WTC11 (cell line): ENCODE data around the gene KCNE4.

Source experiments
- ESRRA ChIP-seq: sonication (generic); formaldehyde crosslinking; IDR thresholded peaks from 2 replicates; pipeline ENCODE4 v1.8.1; 2022; ENCODE audit warnings: mild to moderate bottlenecking, missing genetic modification reagents, borderline replicate concordance
- FOXJ3 ChIP-seq: sonication (generic); formaldehyde crosslinking; IDR thresholded peaks from 2 replicates; pipeline ENCODE4 v1.9.0; 2021; ENCODE audit warnings: missing genetic modification reagents, mild to moderate bottlenecking, borderline replicate concordance
- GABPB1 ChIP-seq: sonication (generic); formaldehyde crosslinking; IDR thresholded peaks from 2 replicates; pipeline ENCODE4 v1.8.1; 2023; ENCODE audit warnings: mild to moderate bottlenecking, missing genetic modification reagents
- NR1H2 ChIP-seq: sonication (generic); formaldehyde crosslinking; IDR thresholded peaks from 2 replicates; pipeline ENCODE4 v1.9.0; 2021; ENCODE audit warnings: mild to moderate bottlenecking, moderate library complexity, missing genetic modification reagents
- RORB ChIP-seq: fragments of 250-450 bp; sonication (Bioruptor Pico); IDR thresholded peaks from 2 replicates; pipeline ENCODE4 v1.9.0; 2021; ENCODE audit warnings: mild to moderate bottlenecking
- SMAD4 ChIP-seq: sonication (generic); formaldehyde crosslinking; IDR thresholded peaks from 2 replicates; pipeline ENCODE4 v1.8.0; 2022; ENCODE audit warnings: mild to moderate bottlenecking, missing genetic modification reagents
- TEAD4 ChIP-seq: sonication (generic); formaldehyde crosslinking; IDR thresholded peaks from 2 replicates; pipeline ENCODE4 v1.8.0; 2022; ENCODE audit warnings: mild to moderate bottlenecking, missing genetic modification reagents
- ZBTB21 ChIP-seq: sonication (generic); formaldehyde crosslinking; IDR thresholded peaks from 2 replicates; pipeline ENCODE4 v1.8.1; 2023; ENCODE audit warnings: mild to moderate bottlenecking, missing genetic modification reagents, borderline replicate concordance
- ZNF317 ChIP-seq: sonication (generic); formaldehyde crosslinking; IDR thresholded peaks from 2 replicates; pipeline ENCODE4 v1.8.1; 2023; ENCODE audit warnings: low read depth, mild to moderate bottlenecking, moderate library complexity, missing genetic modification reagents, borderline replicate concordance
- TF ChIP-seq, protein P1 (sequence below): fragments of 200-600 bp; IDR thresholded peaks from 2 replicates; pipeline ENCODE4 v1.8.0; 2022; ENCODE audit warnings: antibody characterized with exemption
- TF ChIP-seq, protein P2 (sequence below): sonication (generic); formaldehyde crosslinking; IDR thresholded peaks from 2 replicates; pipeline ENCODE4 v1.8.0; 2022; ENCODE audit warnings: mild to moderate bottlenecking, missing genetic modification reagents
- TF ChIP-seq, protein P3 (sequence below): sonication (generic); formaldehyde crosslinking; IDR thresholded peaks from 2 replicates; pipeline ENCODE4 v1.8.1; 2023; ENCODE audit warnings: mild to moderate bottlenecking, missing genetic modification reagents, moderate library complexity

DNA sequence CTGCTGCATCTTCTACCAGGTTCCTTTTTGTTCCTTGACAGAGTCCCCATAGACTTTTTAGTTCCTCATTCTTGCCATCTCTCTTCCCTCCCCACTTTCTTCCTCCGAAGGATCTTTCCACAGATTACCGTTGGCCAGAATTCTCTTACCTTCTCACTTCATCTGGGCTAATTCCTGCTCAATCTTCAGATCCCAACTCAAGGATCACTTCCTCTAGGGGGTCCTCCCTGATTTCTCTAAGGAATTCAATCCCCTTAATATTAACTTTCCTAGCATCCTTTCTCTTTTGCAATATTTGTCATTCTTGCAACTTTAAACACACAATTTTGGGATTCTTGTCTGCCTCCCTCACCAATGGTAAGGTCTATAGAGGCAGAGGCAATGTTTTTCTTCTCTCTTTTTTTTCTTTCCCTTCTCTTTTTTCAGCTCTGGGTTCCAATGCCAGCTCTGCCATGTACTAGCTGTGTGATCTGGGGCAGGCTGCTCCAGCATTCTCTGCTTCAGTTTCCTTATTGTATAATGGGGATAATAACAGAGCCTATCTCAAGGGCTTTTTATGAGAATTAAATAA, 5.4 kb upstream of the KCNE4 start:
- TF ChIP-seq, protein P1, sequence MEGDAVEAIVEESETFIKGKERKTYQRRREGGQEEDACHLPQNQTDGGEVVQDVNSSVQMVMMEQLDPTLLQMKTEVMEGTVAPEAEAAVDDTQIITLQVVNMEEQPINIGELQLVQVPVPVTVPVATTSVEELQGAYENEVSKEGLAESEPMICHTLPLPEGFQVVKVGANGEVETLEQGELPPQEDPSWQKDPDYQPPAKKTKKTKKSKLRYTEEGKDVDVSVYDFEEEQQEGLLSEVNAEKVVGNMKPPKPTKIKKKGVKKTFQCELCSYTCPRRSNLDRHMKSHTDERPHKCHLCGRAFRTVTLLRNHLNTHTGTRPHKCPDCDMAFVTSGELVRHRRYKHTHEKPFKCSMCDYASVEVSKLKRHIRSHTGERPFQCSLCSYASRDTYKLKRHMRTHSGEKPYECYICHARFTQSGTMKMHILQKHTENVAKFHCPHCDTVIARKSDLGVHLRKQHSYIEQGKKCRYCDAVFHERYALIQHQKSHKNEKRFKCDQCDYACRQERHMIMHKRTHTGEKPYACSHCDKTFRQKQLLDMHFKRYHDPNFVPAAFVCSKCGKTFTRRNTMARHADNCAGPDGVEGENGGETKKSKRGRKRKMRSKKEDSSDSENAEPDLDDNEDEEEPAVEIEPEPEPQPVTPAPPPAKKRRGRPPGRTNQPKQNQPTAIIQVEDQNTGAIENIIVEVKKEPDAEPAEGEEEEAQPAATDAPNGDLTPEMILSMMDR, result no peak
- TF ChIP-seq GABPB1 (CRISPR knock-in tag), result no peak
- TF ChIP-seq SMAD4 (CRISPR knock-in tag), result no peak
- TF ChIP-seq TEAD4 (CRISPR knock-in tag), result no peak
- no peak for TF ChIP-seq ESRRA (CRISPR knock-in tag)
- TF ChIP-seq ZBTB21 (CRISPR knock-in tag), result no peak
- TF ChIP-seq ZNF317 (CRISPR knock-in tag), result no peak
- TF ChIP-seq, protein P2, sequence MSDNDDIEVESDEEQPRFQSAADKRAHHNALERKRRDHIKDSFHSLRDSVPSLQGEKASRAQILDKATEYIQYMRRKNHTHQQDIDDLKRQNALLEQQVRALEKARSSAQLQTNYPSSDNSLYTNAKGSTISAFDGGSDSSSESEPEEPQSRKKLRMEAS (CRISPR knock-in tag), result no peak
- TF ChIP-seq, protein P3, sequence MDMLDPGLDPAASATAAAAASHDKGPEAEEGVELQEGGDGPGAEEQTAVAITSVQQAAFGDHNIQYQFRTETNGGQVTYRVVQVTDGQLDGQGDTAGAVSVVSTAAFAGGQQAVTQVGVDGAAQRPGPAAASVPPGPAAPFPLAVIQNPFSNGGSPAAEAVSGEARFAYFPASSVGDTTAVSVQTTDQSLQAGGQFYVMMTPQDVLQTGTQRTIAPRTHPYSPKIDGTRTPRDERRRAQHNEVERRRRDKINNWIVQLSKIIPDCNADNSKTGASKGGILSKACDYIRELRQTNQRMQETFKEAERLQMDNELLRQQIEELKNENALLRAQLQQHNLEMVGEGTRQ (CRISPR knock-in tag), result no peak
- TF ChIP-seq NR1H2 (CRISPR knock-in tag), result no peak
- TF ChIP-seq FOXJ3 (CRISPR knock-in tag), result no peak
- no peak for TF ChIP-seq RORB (CRISPR knock-in tag)
